K562 (cell line): Measurements from ENCODE around the gene C9orf40. TPM values are rescaled to one million over a fixed set of nuclear protein-coding genes. Genes with fewer than 3 reads are reported as not detected.
A peak's percentile ranks its signal among the peaks of the same experiment; 100 is the strongest.

Experiments used
- ARID1B ChIP-seq: fragments of 450-650 bp; IDR thresholded peaks from 2 replicates; pipeline ENCODE4 v1.6.1; 2016; ENCODE audit warnings: antibody characterized with exemption, mild to moderate bottlenecking, inconsistent platforms
- CBX1 ChIP-seq: sonication (generic); IDR thresholded peaks from 2 replicates; pipeline ENCODE4 v1.6.1; 2016; ENCODE audit warnings: antibody characterized with exemption, low read depth, mild to moderate bottlenecking
- CEBPG ChIP-seq, 3 experiments: fragments of 200-800 bp in 1 of 3; sonication (Bioruptor generic) in 1 of 3; sonication (generic) in 1 of 3; formaldehyde crosslinking in 1 of 3; IDR thresholded peaks in 2 of 3; conservative IDR thresholded peaks in 1 of 3; 2 replicates each; pipeline versions ENCODE4 v1.6.1 to v1.8.0; 2016 to 2022; ENCODE audit warnings: missing compliant biosample characterization in 2 of 3, missing genetic modification characterization in 2 of 3, mild to moderate bottlenecking in 1 of 3, missing genetic modification reagents in 1 of 3
- HCFC1 ChIP-seq: IDR thresholded peaks from 2 replicates; pipeline ENCODE4 v1.6.1; 2012; ENCODE audit warnings: low read depth, low read length, improper control_type of control experiment
- HMGN3 ChIP-seq: IDR thresholded peaks from 2 replicates; pipeline ENCODE4 v1.6.1; 2011; ENCODE audit warnings: borderline replicate concordance, low read depth, mild to moderate bottlenecking, mixed read lengths, low read length; ENCODE audit not compliant: insufficient read length; ENCODE audit errors: extremely low read depth
- ILK ChIP-seq: fragments of 450-650 bp; IDR thresholded peaks from 2 replicates; pipeline ENCODE4 v1.6.1; 2016; ENCODE audit warnings: missing genetic modification characterization, low read depth, mild to moderate bottlenecking, missing compliant biosample characterization, moderate library complexity, borderline replicate concordance
- RBM17 ChIP-seq: fragments of 200-400 bp; formaldehyde crosslinking; IDR thresholded peaks from 2 replicates; pipeline ENCODE4 v1.6.1; 2017; ENCODE audit warnings: low read depth, mild to moderate bottlenecking, low read length, borderline replicate concordance
- SAFB ChIP-seq: fragments of 200-400 bp; formaldehyde crosslinking; IDR thresholded peaks from 2 replicates; pipeline ENCODE4 v1.6.1; 2017; ENCODE audit warnings: low read depth, low read length, borderline replicate concordance
- STAT5A ChIP-seq: IDR thresholded peaks from 2 replicates; pipeline ENCODE4 v1.6.1; 2012; ENCODE audit warnings: low read length, inconsistent platforms, borderline replicate concordance
- STAT6 ChIP-seq: sonication (generic); formaldehyde crosslinking; IDR thresholded peaks from 2 replicates; pipeline ENCODE4 v1.8.1; 2023; ENCODE audit warnings: mild to moderate bottlenecking, missing genetic modification reagents
- TEAD2 ChIP-seq: fragments of 450-650 bp; IDR thresholded peaks from 2 replicates; pipeline ENCODE4 v1.6.1; 2016; ENCODE audit warnings: missing genetic modification characterization, control low read depth, missing compliant biosample characterization
- TEAD4 ChIP-seq, 2 experiments: sonication (generic) in 1 of 2; formaldehyde crosslinking in 1 of 2; IDR thresholded peaks; 2 replicates each; pipeline versions ENCODE4 v1.6.1 to v1.8.0; 2012 to 2022; ENCODE audit warnings: borderline replicate concordance in 1 of 2, inconsistent platforms in 1 of 2, low read length in 1 of 2, mild to moderate bottlenecking in 1 of 2, missing genetic modification reagents in 1 of 2
- XRCC4 ChIP-seq: IDR thresholded peaks from one replicate; pipeline ENCODE4 v1.6.1; 2011; ENCODE audit not compliant: insufficient read depth, insufficient read length; ENCODE audit errors: extremely low read depth
- ZNF561 ChIP-seq: fragments of 450-650 bp; formaldehyde crosslinking; conservative IDR thresholded peaks from 2 replicates; pipeline ENCODE4 v1.4.0; 2020; ENCODE audit warnings: mild to moderate bottlenecking, moderate library complexity
- ZNF764 ChIP-seq: fragments of 250-450 bp; sonication (Bioruptor Pico); IDR thresholded peaks from 2 replicates; pipeline ENCODE4 v1.4.0; 2020; ENCODE audit warnings: low read depth, mild to moderate bottlenecking, moderate library complexity
- polyA plus RNA-seq, 8 experiments: library from polyadenylated mRNA; depleted of rRNA in 4 of 8; stranded (reverse) in 5 of 8; unstranded in 3 of 8; fragments of >200 nt; fragmentation: Nextera tagmentation in 2 of 8; fragmentation: Illumina TruSeq in 1 of 8; extraction: Ambion mirVana in 2 of 8; extraction: Trizol in 1 of 8; gene quantifications; 2 replicates each; pipeline versions ENCODE4 v1.2.1 to v1.2.3, GENCODE V29; 2011 to 2014; ENCODE audit warnings: inconsistent platforms in 1 of 8, missing spikeins in 1 of 8
- total RNA-seq, 7 experiments: library from RNA; depleted of rRNA in 6 of 7; stranded (reverse); fragments of >200 nt in 6 of 7; fragmentation: Illumina TruSeq in 2 of 7; extraction: Trizol in 2 of 7; gene quantifications; 2 replicates each; pipeline versions ENCODE4 v1.2.1 to v1.2.3, GENCODE V29; 2011 to 2021; ENCODE audit warnings: low replicate concordance in 1 of 7
- TF ChIP-seq, protein P1 (sequence below): fragments of 250-450 bp; sonication (Bioruptor Pico); IDR thresholded peaks from 2 replicates; pipeline ENCODE4 v1.8.0; 2022; ENCODE audit warnings: moderate library complexity, mild to moderate bottlenecking, inconsistent platforms
- TF ChIP-seq, protein P2 (sequence below): fragments of 250-450 bp; sonication (Bioruptor Pico); IDR thresholded peaks from 2 replicates; pipeline ENCODE4 v1.8.0; 2021; ENCODE audit warnings: mild to moderate bottlenecking, moderate library complexity
- TF ChIP-seq, protein P3 (sequence below): sonication (generic); formaldehyde crosslinking; IDR thresholded peaks from 2 replicates; pipeline ENCODE4 v1.8.1; 2023; ENCODE audit warnings: missing genetic modification reagents, mild to moderate bottlenecking, borderline replicate concordance

Gene C9orf40
- total and polyA plus RNA-seq, 9 of the 15 experiments (the other 6 are each of a cell fraction or from before 2014, with no cell fraction given) = 5.6 to 17.3 (median 8.7) TPM

GRCh38 chr9:74948937-74949336, 3.8 kb downstream of the C9orf40 start (continued):
- TF ChIP-seq STAT6 (CRISPR knock-in tag) (no peak), ZNF764 (CRISPR knock-in tag) (no peak), SAFB (no peak), ILK (tag) (no peak), ZNF561 (CRISPR knock-in tag) (no peak), RBM17 (no peak), TEAD4 (IDR thresholded peaks at IDR 0.05; ENCODE audit: low read length) (peak; percentile 76), TEAD4 (CRISPR knock-in tag; IDR thresholded peaks at IDR 0.05; ENCODE audit: borderline replicate concordance) (no peak), HMGN3 (no peak), STAT5A (peak; percentile 58; the same call in 1 of the 2 replicates), ARID1B (peak; percentile 70), HCFC1 (no peak), CBX1 (no peak), CEBPG (CRISPR knock-in tag; IDR thresholded peaks at IDR 0.05) (no peak), CEBPG (tag; conservative IDR thresholded peaks at IDR 0.05 in 1 of 2, IDR thresholded peaks at IDR 0.05 in 1 of 2) (0 out of 4 replicates have a peak, but pooled peaks of 1 of the 2 experiments have one; percentile 27), TEAD2 (tag) (no peak), XRCC4 (no peak)
- TF ChIP-seq, protein P1, sequence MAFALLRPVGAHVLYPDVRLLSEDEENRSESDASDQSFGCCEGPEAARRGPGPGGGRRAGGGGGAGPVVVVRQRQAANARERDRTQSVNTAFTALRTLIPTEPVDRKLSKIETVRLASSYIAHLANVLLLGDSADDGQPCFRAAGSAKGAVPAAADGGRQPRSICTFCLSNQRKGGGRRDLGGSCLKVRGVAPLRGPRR (CRISPR knock-in tag) = no peak
- TF ChIP-seq, protein P2, sequence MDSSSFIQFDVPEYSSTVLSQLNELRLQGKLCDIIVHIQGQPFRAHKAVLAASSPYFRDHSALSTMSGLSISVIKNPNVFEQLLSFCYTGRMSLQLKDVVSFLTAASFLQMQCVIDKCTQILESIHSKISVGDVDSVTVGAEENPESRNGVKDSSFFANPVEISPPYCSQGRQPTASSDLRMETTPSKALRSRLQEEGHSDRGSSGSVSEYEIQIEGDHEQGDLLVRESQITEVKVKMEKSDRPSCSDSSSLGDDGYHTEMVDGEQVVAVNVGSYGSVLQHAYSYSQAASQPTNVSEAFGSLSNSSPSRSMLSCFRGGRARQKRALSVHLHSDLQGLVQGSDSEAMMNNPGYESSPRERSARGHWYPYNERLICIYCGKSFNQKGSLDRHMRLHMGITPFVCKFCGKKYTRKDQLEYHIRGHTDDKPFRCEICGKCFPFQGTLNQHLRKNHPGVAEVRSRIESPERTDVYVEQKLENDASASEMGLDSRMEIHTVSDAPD (CRISPR knock-in tag) = no peak
- TF ChIP-seq, protein P3, sequence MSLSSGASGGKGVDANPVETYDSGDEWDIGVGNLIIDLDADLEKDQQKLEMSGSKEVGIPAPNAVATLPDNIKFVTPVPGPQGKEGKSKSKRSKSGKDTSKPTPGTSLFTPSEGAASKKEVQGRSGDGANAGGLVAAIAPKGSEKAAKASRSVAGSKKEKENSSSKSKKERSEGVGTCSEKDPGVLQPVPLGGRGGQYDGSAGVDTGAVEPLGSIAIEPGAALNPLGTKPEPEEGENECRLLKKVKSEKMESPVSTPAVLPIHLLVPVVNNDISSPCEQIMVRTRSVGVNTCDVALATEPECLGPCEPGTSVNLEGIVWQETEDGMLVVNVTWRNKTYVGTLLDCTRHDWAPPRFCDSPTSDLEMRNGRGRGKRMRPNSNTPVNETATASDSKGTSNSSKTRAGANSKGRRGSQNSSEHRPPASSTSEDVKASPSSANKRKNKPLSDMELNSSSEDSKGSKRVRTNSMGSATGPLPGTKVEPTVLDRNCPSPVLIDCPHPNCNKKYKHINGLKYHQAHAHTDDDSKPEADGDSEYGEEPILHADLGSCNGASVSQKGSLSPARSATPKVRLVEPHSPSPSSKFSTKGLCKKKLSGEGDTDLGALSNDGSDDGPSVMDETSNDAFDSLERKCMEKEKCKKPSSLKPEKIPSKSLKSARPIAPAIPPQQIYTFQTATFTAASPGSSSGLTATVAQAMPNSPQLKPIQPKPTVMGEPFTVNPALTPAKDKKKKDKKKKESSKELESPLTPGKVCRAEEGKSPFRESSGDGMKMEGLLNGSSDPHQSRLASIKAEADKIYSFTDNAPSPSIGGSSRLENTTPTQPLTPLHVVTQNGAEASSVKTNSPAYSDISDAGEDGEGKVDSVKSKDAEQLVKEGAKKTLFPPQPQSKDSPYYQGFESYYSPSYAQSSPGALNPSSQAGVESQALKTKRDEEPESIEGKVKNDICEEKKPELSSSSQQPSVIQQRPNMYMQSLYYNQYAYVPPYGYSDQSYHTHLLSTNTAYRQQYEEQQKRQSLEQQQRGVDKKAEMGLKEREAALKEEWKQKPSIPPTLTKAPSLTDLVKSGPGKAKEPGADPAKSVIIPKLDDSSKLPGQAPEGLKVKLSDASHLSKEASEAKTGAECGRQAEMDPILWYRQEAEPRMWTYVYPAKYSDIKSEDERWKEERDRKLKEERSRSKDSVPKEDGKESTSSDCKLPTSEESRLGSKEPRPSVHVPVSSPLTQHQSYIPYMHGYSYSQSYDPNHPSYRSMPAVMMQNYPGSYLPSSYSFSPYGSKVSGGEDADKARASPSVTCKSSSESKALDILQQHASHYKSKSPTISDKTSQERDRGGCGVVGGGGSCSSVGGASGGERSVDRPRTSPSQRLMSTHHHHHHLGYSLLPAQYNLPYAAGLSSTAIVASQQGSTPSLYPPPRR = no peak
